Neural cell (in vitro differentiated cells): ENCODE measurements around the gene TSSC4. TPM values are rescaled to one million over a fixed set of nuclear protein-coding genes. Genes with fewer than 3 reads are reported as not detected.

Experiments used
- H2AFZ ChIP-seq: fragments of 200-600, 300-800 bp; sonication (generic), shearing (Covaris generic); 2 replicates; pipeline ENCODE4 v1.6.0; 2014; ENCODE audit warnings: low read depth, mild to moderate bottlenecking, antibody characterized with exemption, low read length, moderate library complexity
- H3F3A ChIP-seq: fragments of 200-600 bp; shearing (Covaris generic); 2 replicates; pipeline ENCODE4 v1.6.1; 2016; ENCODE audit warnings: mild to moderate bottlenecking, moderate library complexity, mixed read lengths, antibody characterized with exemption, low read length; ENCODE audit not compliant: insufficient read depth, poor library complexity, severe bottlenecking
- H3K27ac ChIP-seq: fragments of 200-600, 300-800 bp; sonication (generic), shearing (Covaris generic); 2 replicates; pipeline ENCODE4 v1.5.1; 2014; ENCODE audit warnings: mild to moderate bottlenecking, low read length, moderate library complexity
- H3K27me3 ChIP-seq: fragments of 300-800, 200-600 bp; sonication (generic), shearing (Covaris generic); 2 replicates; pipeline ENCODE4 v1.6.0; 2014; ENCODE audit warnings: mild to moderate bottlenecking, low read depth, low read length, moderate library complexity; ENCODE audit not compliant: insufficient read depth
- H3K36me3 ChIP-seq: fragments of 300-800, 200-600 bp; sonication (generic), shearing (Covaris generic); 2 replicates; pipeline ENCODE4 v1.5.1; 2014; ENCODE audit warnings: mild to moderate bottlenecking, antibody characterized with exemption, low read length, moderate library complexity; ENCODE audit not compliant: insufficient read depth
- H3K4me2 ChIP-seq: fragments of 300-800, 200-600 bp; sonication (generic), shearing (Covaris generic); 2 replicates; pipeline ENCODE4 v1.6.0; 2014; ENCODE audit warnings: mild to moderate bottlenecking, low read length
- H3K4me3 ChIP-seq: fragments of 300-800, 200-600 bp; sonication (generic), shearing (Covaris generic); 2 replicates; pipeline ENCODE4 v1.5.1; 2014; ENCODE audit warnings: mild to moderate bottlenecking, low read length, moderate library complexity
- H3K79me2 ChIP-seq: fragments of 200-600 bp; shearing (Covaris generic); replicated peaks from 2 replicates; pipeline ENCODE4 v1.6.0; 2014; ENCODE audit warnings: mild to moderate bottlenecking, low read length, moderate library complexity; ENCODE audit not compliant: insufficient read depth
- H3K9ac ChIP-seq: fragments of 300-800, 200-600 bp; sonication (generic), shearing (Covaris generic); 2 replicates; pipeline ENCODE4 v1.6.1; 2016; ENCODE audit warnings: mild to moderate bottlenecking, low read length, mixed read lengths
- H3K9me2 ChIP-seq: fragments of 200-600 bp; shearing (Covaris generic); 2 replicates; pipeline ENCODE4 v1.6.1; 2016; ENCODE audit warnings: mild to moderate bottlenecking, low read length, mixed read lengths; ENCODE audit not compliant: insufficient read depth
- H3K9me3 ChIP-seq: fragments of 200-600, 300-800 bp; sonication (generic), shearing (Covaris generic); 2 replicates; pipeline ENCODE4 v1.6.1; 2016; ENCODE audit warnings: mild to moderate bottlenecking, mixed run types, low read length, moderate library complexity, mixed read lengths
- H4K20me1 ChIP-seq: fragments of 200-600 bp; shearing (Covaris generic); 2 replicates; pipeline ENCODE4 v1.6.1; 2016; ENCODE audit warnings: mild to moderate bottlenecking, mixed run types; ENCODE audit not compliant: insufficient read depth
- EP300 ChIP-seq: fragments of 450-650 bp; conservative IDR thresholded peaks from 2 replicates; pipeline ENCODE4 v1.6.1; 2014; ENCODE audit warnings: antibody characterized with exemption, mild to moderate bottlenecking, moderate library complexity; ENCODE audit not compliant: poor library complexity, severe bottlenecking
- EZH2 ChIP-seq: fragments of 200-600, 300-800 bp; shearing (Covaris generic), sonication (generic); IDR thresholded peaks from 2 replicates; pipeline ENCODE4 v1.6.1; 2014; ENCODE audit warnings: antibody characterized with exemption, low read length, borderline replicate concordance, mild to moderate bottlenecking; ENCODE audit not compliant: insufficient read depth, poor library complexity, severe bottlenecking
- MXI1 ChIP-seq: fragments of 450-650 bp; conservative IDR thresholded peaks from 2 replicates; pipeline ENCODE4 v1.6.1; 2014; ENCODE audit warnings: antibody characterized with exemption, mild to moderate bottlenecking; ENCODE audit not compliant: poor library complexity, severe bottlenecking
- POLR2AphosphoS5 ChIP-seq: IDR thresholded peaks from 2 replicates; pipeline ENCODE4 v1.6.1; 2012
- RAD21 ChIP-seq: fragments of 450-650 bp; conservative IDR thresholded peaks from 2 replicates; pipeline ENCODE4 v1.6.1; 2014; ENCODE audit warnings: antibody characterized with exemption, mild to moderate bottlenecking, moderate library complexity
- SMC3 ChIP-seq: fragments of 450-650 bp; conservative IDR thresholded peaks from 2 replicates; pipeline ENCODE4 v1.6.1; 2014; ENCODE audit warnings: antibody characterized with exemption, mild to moderate bottlenecking, moderate library complexity; ENCODE audit not compliant: poor library complexity
- TAF1 ChIP-seq: IDR thresholded peaks from 2 replicates; pipeline ENCODE4 v1.6.1; 2012; ENCODE audit warnings: low read depth
- polyA plus RNA-seq: library from polyadenylated mRNA; depleted of rRNA; stranded (reverse); fragments of >200 nt; gene quantifications from 2 replicates; pipeline ENCODE4 v1.2.3, GENCODE V29; 2014
- TF ChIP-seq, protein P1 (sequence below): IDR thresholded peaks from 2 replicates; pipeline ENCODE4 v1.6.1; 2012; ENCODE audit warnings: borderline replicate concordance
- TF ChIP-seq, protein P2 (sequence below): fragments of 450-650 bp; IDR thresholded peaks from 2 replicates; pipeline ENCODE4 v1.5.1; 2014; ENCODE audit warnings: antibody characterized with exemption, mild to moderate bottlenecking, moderate library complexity; ENCODE audit not compliant: poor library complexity, severe bottlenecking

The TSSC4 gene
- polyA plus RNA-seq, 1 donor from 2014 or later: 54.3 TPM

DNA sequence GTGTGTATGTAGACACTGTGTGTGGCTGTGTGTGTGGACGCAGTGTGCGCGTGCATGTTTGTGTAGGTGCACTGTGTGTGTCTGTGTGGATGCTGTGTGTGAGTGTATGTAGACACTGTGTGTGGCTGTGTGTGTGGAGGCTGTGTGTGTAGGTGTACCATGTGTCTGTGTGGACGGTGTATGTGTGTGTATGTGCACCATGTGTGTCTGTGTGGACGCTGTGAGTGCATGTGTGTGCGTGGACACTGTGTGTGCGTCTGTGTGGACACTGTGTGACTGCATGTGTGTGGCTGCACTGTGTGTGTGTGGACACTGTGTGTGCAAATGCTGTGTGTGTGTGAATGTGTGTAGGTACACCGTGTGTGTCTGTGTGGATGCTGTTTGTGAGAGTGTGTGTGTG is 33.5 kb downstream of the TSSC4 start:
- Histone ChIP-seq H3K9me2 (no peaks in the 10 kb centered on the region), H3K36me3 (no peaks in the 10 kb centered on the region), H3K27ac (no peak overlapping the region), H3K27me3 (no peaks in the 10 kb centered on the region), H3F3A (no peaks in the 10 kb centered on the region), H3K9ac (no peak overlapping the region), H3K79me2 (no peaks in the 10 kb centered on the region), H3K4me3 (no peak overlapping the region), H3K4me2 (no peak overlapping the region), H3K9me3 (no peaks in the 10 kb centered on the region), H4K20me1 (no peaks in the 10 kb centered on the region), H2AFZ (no peak overlapping the region)
- TF ChIP-seq RAD21 (no peak), SMC3 (no peak), MXI1 (no peak), EP300 (no peak), TAF1 (no peak), POLR2AphosphoS5 (no peak), EZH2 (no peak)
- TF ChIP-seq, protein P1, sequence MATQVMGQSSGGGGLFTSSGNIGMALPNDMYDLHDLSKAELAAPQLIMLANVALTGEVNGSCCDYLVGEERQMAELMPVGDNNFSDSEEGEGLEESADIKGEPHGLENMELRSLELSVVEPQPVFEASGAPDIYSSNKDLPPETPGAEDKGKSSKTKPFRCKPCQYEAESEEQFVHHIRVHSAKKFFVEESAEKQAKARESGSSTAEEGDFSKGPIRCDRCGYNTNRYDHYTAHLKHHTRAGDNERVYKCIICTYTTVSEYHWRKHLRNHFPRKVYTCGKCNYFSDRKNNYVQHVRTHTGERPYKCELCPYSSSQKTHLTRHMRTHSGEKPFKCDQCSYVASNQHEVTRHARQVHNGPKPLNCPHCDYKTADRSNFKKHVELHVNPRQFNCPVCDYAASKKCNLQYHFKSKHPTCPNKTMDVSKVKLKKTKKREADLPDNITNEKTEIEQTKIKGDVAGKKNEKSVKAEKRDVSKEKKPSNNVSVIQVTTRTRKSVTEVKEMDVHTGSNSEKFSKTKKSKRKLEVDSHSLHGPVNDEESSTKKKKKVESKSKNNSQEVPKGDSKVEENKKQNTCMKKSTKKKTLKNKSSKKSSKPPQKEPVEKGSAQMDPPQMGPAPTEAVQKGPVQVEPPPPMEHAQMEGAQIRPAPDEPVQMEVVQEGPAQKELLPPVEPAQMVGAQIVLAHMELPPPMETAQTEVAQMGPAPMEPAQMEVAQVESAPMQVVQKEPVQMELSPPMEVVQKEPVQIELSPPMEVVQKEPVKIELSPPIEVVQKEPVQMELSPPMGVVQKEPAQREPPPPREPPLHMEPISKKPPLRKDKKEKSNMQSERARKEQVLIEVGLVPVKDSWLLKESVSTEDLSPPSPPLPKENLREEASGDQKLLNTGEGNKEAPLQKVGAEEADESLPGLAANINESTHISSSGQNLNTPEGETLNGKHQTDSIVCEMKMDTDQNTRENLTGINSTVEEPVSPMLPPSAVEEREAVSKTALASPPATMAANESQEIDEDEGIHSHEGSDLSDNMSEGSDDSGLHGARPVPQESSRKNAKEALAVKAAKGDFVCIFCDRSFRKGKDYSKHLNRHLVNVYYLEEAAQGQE: no peak
- TF ChIP-seq, protein P2, sequence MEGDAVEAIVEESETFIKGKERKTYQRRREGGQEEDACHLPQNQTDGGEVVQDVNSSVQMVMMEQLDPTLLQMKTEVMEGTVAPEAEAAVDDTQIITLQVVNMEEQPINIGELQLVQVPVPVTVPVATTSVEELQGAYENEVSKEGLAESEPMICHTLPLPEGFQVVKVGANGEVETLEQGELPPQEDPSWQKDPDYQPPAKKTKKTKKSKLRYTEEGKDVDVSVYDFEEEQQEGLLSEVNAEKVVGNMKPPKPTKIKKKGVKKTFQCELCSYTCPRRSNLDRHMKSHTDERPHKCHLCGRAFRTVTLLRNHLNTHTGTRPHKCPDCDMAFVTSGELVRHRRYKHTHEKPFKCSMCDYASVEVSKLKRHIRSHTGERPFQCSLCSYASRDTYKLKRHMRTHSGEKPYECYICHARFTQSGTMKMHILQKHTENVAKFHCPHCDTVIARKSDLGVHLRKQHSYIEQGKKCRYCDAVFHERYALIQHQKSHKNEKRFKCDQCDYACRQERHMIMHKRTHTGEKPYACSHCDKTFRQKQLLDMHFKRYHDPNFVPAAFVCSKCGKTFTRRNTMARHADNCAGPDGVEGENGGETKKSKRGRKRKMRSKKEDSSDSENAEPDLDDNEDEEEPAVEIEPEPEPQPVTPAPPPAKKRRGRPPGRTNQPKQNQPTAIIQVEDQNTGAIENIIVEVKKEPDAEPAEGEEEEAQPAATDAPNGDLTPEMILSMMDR: no peak

DNA sequence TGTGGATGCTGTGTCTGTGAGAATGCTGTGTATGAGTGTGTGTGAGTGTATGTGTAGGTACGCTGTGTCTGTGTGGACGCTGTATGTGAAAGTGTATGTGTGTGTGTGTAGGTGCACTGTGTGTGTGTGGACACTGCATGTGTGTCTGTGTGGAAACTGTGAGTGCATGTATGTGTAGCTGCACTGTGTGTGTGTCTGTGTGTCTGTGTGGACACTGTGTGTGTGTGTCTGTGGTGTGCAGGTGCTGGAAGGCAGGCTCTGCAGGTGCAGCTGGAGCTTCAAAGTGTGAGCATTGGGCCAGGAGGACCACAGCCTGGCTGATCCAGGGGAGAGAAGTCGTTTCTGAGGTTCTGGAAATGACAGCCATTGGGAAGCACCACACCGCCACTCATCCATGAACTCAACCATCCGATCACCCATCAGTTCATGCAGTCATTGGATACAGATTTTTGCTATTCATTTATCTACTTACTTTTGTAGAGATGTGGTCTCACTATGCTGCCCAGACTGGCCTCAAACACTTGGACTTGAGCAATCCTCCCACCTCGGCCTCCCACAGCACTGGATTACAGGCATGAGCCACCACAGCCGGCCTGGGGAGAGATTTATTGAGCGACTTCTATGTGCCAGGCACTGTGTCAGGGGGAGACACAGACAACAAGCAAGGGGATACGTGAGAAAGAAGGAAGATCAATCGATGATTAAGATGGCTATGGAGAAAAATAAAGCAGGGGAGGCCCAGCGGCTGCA is 34.1 kb downstream of the TSSC4 start:
- no peaks in the 10 kb centered on the region for H3K79me2 ChIP-seq
- H3K4me3 ChIP-seq: no peak overlapping the region
- H3K27ac ChIP-seq: no peak overlapping the region
- no peaks in the 10 kb centered on the region for H3K9me2 ChIP-seq
- H3K9me3 ChIP-seq: no peaks in the 10 kb centered on the region
- H4K20me1 ChIP-seq: no peaks in the 10 kb centered on the region
- H3K27me3 ChIP-seq: no peaks in the 10 kb centered on the region
- H2AFZ ChIP-seq: no peak overlapping the region
- no peak overlapping the region for H3K9ac ChIP-seq
- H3F3A ChIP-seq: no peaks in the 10 kb centered on the region
- TF ChIP-seq TAF1 (no peak), EZH2 (no peak), EP300 (no peak), RAD21 (no peak), SMC3 (no peak), POLR2AphosphoS5 (no peak), MXI1 (no peak)
- TF ChIP-seq, protein P2: no peak
- TF ChIP-seq, protein P1: no peak
- no peak overlapping the region for H3K4me2 ChIP-seq
- no peaks in the 10 kb centered on the region for H3K36me3 ChIP-seq
